GM10266 (cell line): Measurements from ENCODE around the gene EP400.
A peak's percentile ranks its signal among the peaks of the same experiment; 100 is the strongest.

ENCODE experiments used
- DNase-seq: peaks from one replicate; pipeline ENCODE4 v3.0.0; 2012; ENCODE audit errors: extremely low spot score
- TF ChIP-seq, protein P1 (sequence below): IDR thresholded peaks from 2 replicates; pipeline ENCODE4 v1.5.1; 2012; ENCODE audit warnings: mild to moderate bottlenecking, low read depth; ENCODE audit not compliant: control insufficient read depth, insufficient read depth; ENCODE audit errors: missing control alignments

Gene EP400

GRCh38 chr12:131949431-131950181, at the start of gene EP400:
Gene EP400, plus strand, starts transcription at chr12:131949942. Its CDS starts 10,678 bp downstream, at chr12:131960620.
- TF ChIP-seq, protein P1, sequence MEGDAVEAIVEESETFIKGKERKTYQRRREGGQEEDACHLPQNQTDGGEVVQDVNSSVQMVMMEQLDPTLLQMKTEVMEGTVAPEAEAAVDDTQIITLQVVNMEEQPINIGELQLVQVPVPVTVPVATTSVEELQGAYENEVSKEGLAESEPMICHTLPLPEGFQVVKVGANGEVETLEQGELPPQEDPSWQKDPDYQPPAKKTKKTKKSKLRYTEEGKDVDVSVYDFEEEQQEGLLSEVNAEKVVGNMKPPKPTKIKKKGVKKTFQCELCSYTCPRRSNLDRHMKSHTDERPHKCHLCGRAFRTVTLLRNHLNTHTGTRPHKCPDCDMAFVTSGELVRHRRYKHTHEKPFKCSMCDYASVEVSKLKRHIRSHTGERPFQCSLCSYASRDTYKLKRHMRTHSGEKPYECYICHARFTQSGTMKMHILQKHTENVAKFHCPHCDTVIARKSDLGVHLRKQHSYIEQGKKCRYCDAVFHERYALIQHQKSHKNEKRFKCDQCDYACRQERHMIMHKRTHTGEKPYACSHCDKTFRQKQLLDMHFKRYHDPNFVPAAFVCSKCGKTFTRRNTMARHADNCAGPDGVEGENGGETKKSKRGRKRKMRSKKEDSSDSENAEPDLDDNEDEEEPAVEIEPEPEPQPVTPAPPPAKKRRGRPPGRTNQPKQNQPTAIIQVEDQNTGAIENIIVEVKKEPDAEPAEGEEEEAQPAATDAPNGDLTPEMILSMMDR = peak; percentile 95
- DNase-seq = peak; percentile 98

DNA sequence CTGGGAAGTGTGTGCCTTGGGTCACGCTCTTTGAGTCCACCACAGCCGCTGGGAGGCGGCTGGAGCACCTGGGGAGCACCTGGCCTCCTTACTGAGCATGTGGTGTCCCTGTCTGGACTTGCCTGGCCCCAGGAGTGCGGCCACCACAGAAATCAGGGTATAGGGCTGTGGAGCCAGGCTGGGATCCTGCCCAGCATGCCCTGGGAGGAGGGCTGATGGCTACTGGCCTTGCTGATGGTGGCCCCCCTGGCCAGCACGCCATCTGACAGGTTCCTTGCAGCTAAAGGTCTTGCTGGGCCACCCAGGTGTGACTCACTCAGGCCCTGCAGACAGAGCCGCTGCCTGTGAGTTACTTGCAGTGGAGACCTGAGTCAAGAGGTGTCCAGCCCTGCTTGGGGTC, 49.3 kb upstream of the EP400 start:
- no peak for DNase-seq
- TF ChIP-seq, protein P1 = no peak

- no peak for DNase-seq
- TF ChIP-seq, protein P1 = no peak
Measured at GRCh38 chr12:131901431-131902331, 48.1 kb upstream of the EP400 start.

DNA sequence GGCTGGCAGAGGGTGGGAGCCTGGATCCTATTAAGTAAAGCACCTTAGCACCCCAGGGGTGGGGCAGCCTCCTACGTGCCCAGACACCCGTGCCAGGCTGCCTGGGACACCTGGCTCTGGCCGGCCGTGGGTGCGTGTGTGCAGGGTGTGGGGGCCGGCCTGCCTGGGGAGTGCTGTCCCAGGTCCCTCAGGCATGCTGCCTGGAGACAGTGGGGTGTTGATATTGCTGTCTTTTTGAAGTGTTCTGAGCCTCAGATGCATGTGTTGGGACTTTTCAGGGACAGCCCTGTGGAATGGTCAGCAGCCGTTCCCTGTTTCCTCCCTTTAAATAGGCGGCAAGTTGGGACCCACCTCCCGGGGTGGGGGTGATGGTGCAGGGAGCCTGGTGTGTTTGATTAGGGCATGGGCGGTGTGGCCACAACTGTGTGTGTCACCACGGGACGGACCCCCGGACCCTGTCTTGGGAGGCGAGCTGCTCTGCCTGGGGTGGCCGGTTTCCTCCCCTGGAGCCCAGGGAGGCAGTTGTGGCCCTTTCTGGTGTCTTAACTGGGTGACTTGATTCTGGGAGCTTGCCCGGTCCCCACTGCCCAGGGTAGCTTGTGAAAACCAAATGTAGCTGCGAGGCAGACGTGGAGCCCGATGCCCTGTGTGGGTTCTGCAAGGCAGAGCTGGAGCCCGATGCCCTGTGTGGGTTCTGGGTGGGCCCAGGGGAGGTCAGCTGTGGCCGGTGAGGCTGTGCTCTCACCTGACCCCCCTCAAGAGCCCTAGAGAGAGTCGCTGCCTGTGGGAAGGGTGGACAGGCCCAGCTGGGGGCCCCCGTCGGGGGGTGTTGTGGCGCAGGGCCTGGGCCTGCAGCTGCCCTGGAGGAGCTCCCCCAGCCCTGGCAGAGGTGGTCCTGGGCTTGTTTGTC, 47.2 kb upstream of the EP400 start:
- TF ChIP-seq, protein P1 = no peak
- DNase-seq = no peak

- TF ChIP-seq, protein P1 = no peak
Measured at GRCh38 chr12:131903270-131904255, 46.2 kb upstream of the EP400 start.

GRCh38 chr12:131904346-131904745, 45.4 kb upstream of the EP400 start:
- no peak for DNase-seq
- TF ChIP-seq, protein P1 = no peak

More at GRCh38 chr12:131903270-131904255, 46.2 kb upstream of the EP400 start:
- DNase-seq = no peak
